Hepatocyte (in vitro differentiated cells): ENCODE measurements around the gene SCAMP5. TPM values are rescaled to one million over a fixed set of nuclear protein-coding genes. Genes with fewer than 3 reads are reported as not detected.

Experiments used
- DNase-seq: peaks from one replicate; pipeline ENCODE4 v3.0.0-alpha.2; 2016; ENCODE audit warnings: low spot score
- H2AFZ ChIP-seq: fragments of 200-600 bp; sonication (generic); 2 replicates; pipeline ENCODE4 v1.6.0; 2016; ENCODE audit warnings: antibody characterized with exemption, mild to moderate bottlenecking
- H3K27ac ChIP-seq: fragments of 200-600 bp; sonication (generic); 2 replicates; pipeline ENCODE4 v1.5.1; 2016; ENCODE audit warnings: mild to moderate bottlenecking
- H3K27me3 ChIP-seq: fragments of 200-600 bp; sonication (generic); 2 replicates; pipeline ENCODE4 v1.6.1; 2016
- H3K36me3 ChIP-seq: fragments of 200-600 bp; sonication (generic); replicated peaks from 2 replicates; pipeline ENCODE4 v1.5.1; 2016; ENCODE audit warnings: low read depth; ENCODE audit not compliant: insufficient read depth
- H3K4me1 ChIP-seq: fragments of 200-600 bp; sonication (generic); 2 replicates; pipeline ENCODE4 v1.5.1; 2016; ENCODE audit warnings: mild to moderate bottlenecking, moderate library complexity; ENCODE audit not compliant: insufficient read depth
- H3K4me2 ChIP-seq: fragments of 200-600 bp; sonication (generic); 2 replicates; pipeline ENCODE4 v1.6.0; 2016
- H3K4me3 ChIP-seq: fragments of 200-600 bp; sonication (generic); 2 replicates; pipeline ENCODE4 v1.5.1; 2016; ENCODE audit warnings: mild to moderate bottlenecking
- H3K79me2 ChIP-seq: fragments of 200-600 bp; sonication (generic); 2 replicates; pipeline ENCODE4 v1.6.0; 2017; ENCODE audit warnings: mild to moderate bottlenecking
- H3K9me2 ChIP-seq: fragments of 200-600 bp; sonication (generic); replicated peaks from 2 replicates; pipeline ENCODE4 v1.6.0; 2017; ENCODE audit warnings: mild to moderate bottlenecking; ENCODE audit not compliant: insufficient read depth
- H3K9me3 ChIP-seq: fragments of 200-600 bp; sonication (generic); 2 replicates; pipeline ENCODE4 v1.5.1; 2016; ENCODE audit warnings: low read depth, mild to moderate bottlenecking
- H4K20me1 ChIP-seq: fragments of 200-600 bp; sonication (generic); 2 replicates; pipeline ENCODE4 v1.6.0; 2016; ENCODE audit warnings: mild to moderate bottlenecking; ENCODE audit not compliant: insufficient read depth, poor library complexity, severe bottlenecking
- EZH2 ChIP-seq: fragments of 200-600 bp; sonication (generic); IDR thresholded peaks from 2 replicates; pipeline ENCODE4 v1.6.1; 2016; ENCODE audit warnings: antibody characterized with exemption, mild to moderate bottlenecking, borderline replicate concordance
- EZH2phosphoT487 ChIP-seq: fragments of 200-600 bp; sonication (generic); IDR thresholded peaks from one replicate; pipeline ENCODE4 v1.6.1; 2018; ENCODE audit warnings: antibody characterized with exemption, mild to moderate bottlenecking, low read depth, moderate library complexity; ENCODE audit not compliant: unreplicated experiment, severe bottlenecking
- WGBS: methylation state at CpG from one replicate; pipeline ENCODE4 v1.1.6; 2016; ENCODE audit warnings: low lambda C conversion rate; ENCODE audit errors: missing lambda C conversion rate; 5-methylcytosine and 5-hydroxymethylcytosine counted together
- polyA plus RNA-seq: library from polyadenylated mRNA; unstranded; fragments of >200 nt; fragmentation: Nextera tagmentation; extraction: Ambion mirVana; gene quantifications from 2 replicates; pipeline ENCODE4 v1.2.1, GENCODE V29; 2016
- total RNA-seq: library from RNA; depleted of rRNA; stranded (reverse); fragments of >200 nt; gene quantifications from 2 replicates; pipeline ENCODE4 v1.2.3, GENCODE V29; 2014
- TF ChIP-seq, protein P1 (sequence below): fragments of 200-600 bp; sonication (generic); IDR thresholded peaks from 2 replicates; pipeline ENCODE4 v1.5.1; 2016; ENCODE audit warnings: antibody characterized with exemption, mild to moderate bottlenecking; ENCODE audit not compliant: poor library complexity

Gene SCAMP5
- total and polyA plus RNA-seq, 2 experiments from 2014 or later: 10.6 to 18.8 TPM

- no peaks in the 10 kb centered on the region for H3K27me3 ChIP-seq
- H3K79me2 ChIP-seq: peaks cover 13% of the 10 kb centered on the region
- no peak overlapping the region for H3K4me3 ChIP-seq
- no peaks in the 10 kb centered on the region for H3K36me3 ChIP-seq
- no peaks in the 10 kb centered on the region for H3K9me2 ChIP-seq
- no peak overlapping the region for H3K4me2 ChIP-seq
- no peak overlapping the region for H2AFZ ChIP-seq
- no peaks in the 10 kb centered on the region for H4K20me1 ChIP-seq
- TF ChIP-seq, protein P1, sequence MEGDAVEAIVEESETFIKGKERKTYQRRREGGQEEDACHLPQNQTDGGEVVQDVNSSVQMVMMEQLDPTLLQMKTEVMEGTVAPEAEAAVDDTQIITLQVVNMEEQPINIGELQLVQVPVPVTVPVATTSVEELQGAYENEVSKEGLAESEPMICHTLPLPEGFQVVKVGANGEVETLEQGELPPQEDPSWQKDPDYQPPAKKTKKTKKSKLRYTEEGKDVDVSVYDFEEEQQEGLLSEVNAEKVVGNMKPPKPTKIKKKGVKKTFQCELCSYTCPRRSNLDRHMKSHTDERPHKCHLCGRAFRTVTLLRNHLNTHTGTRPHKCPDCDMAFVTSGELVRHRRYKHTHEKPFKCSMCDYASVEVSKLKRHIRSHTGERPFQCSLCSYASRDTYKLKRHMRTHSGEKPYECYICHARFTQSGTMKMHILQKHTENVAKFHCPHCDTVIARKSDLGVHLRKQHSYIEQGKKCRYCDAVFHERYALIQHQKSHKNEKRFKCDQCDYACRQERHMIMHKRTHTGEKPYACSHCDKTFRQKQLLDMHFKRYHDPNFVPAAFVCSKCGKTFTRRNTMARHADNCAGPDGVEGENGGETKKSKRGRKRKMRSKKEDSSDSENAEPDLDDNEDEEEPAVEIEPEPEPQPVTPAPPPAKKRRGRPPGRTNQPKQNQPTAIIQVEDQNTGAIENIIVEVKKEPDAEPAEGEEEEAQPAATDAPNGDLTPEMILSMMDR: no peak
- TF ChIP-seq EZH2phosphoT487 (no peak), EZH2 (no peak)
- 82% methylated on average over 3 of the region's 3 CpGs for WGBS
- H3K4me1 ChIP-seq: peaks cover 7% of the 10 kb centered on the region
- H3K9me3 ChIP-seq: no peaks in the 10 kb centered on the region
- DNase-seq: no peak
- no peak overlapping the region for H3K27ac ChIP-seq
Observed at GRCh38 chr15:75019916-75020315, 24.6 kb downstream of the SCAMP5 start.

DNA sequence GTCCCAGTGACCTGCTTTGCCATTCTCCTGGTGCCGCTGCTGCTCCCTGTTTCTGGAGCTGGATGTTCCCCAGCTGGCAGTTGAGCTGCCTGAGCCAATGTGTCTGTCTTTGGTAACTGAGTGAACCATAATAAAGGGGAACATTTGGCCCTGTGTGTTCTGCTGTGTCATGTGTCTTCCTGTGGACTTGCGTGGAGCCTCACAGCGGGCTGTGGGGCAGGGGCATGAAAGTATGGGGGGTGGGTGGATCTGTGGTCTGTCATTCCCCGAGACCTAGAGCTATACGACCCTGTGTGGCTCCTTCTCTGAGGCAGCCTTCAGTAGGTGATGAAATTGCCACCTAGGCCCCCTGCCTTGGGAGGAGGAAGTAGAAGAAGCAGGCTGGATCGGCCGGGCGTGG, 26.0 kb downstream of the SCAMP5 start:
- Histone ChIP-seq H3K27me3 (no peaks in the 10 kb centered on the region), H3K4me1 (peaks cover 7% of the 10 kb centered on the region), H3K4me2 (no peak overlapping the region), H2AFZ (no peak overlapping the region), H3K27ac (no peak overlapping the region), H3K4me3 (no peak overlapping the region), H3K9me3 (no peaks in the 10 kb centered on the region), H3K36me3 (no peaks in the 10 kb centered on the region), H3K79me2 (peaks cover 21% of the 10 kb centered on the region), H3K9me2 (no peaks in the 10 kb centered on the region), H4K20me1 (no peaks in the 10 kb centered on the region)
- WGBS: 94% methylated on average over 7 of the region's 8 CpGs
- DNase-seq: no peak
- TF ChIP-seq, protein P1: no peak
- no peak for TF ChIP-seq EZH2
- TF ChIP-seq EZH2phosphoT487: no peak

DNA sequence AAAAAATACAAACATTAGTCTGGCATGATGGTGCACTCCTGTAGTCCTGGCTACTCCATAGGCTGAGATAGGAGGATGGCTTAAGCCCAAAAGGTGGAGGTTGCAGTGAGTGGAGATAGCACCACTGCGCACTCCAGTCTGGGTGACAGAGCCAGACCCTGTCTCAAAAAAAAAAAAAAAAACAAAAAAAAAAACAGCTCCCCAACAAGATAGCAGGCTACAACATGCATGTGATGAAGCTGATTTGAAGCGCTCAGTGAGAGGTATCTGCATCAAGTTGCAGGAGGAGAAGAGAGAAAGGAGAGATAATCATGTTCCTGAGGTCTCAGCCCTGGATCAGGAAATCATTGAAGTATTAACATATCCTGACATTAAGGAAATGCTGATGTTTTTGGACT, 27.4 kb downstream of the SCAMP5 start:
- no peak overlapping the region for H3K27ac ChIP-seq
- H3K4me3 ChIP-seq: no peak overlapping the region
- DNase-seq: no peak
- H3K36me3 ChIP-seq: no peaks in the 10 kb centered on the region
- no peaks in the 10 kb centered on the region for H3K9me3 ChIP-seq
- H4K20me1 ChIP-seq: no peaks in the 10 kb centered on the region
- H3K9me2 ChIP-seq: no peaks in the 10 kb centered on the region
- WGBS: 94% methylated on average over 2 of the region's 2 CpGs
- H3K27me3 ChIP-seq: no peaks in the 10 kb centered on the region
- peaks cover 21% of the 10 kb centered on the region for H3K79me2 ChIP-seq
- TF ChIP-seq EZH2phosphoT487 (no peak), EZH2 (no peak)
- TF ChIP-seq, protein P1: no peak
- H2AFZ ChIP-seq: no peak overlapping the region
- peaks cover 7% of the 10 kb centered on the region for H3K4me1 ChIP-seq
- no peak overlapping the region for H3K4me2 ChIP-seq
